CD4-positive, alpha-beta T cell treated with Interleukin-12 subunit alpha and Interleukin-12 subunit beta, for 1 hour (primary cell): Measurements from ENCODE around the gene SLC38A10.
"Not testable (repeated sequence)": the region's sequence is repeated elsewhere in the genome, so short reads cannot be mapped to it uniquely, and the experiment has no call there.

ENCODE experiments used
- DNase-seq: peaks from one replicate; pipeline ENCODE4 v3.0.0-alpha.2; 2020

Gene SLC38A10

GRCh38 chr17:81310949-81311550, 15.9 kb upstream of the SLC38A10 start:
- DNase-seq = no peak

DNA sequence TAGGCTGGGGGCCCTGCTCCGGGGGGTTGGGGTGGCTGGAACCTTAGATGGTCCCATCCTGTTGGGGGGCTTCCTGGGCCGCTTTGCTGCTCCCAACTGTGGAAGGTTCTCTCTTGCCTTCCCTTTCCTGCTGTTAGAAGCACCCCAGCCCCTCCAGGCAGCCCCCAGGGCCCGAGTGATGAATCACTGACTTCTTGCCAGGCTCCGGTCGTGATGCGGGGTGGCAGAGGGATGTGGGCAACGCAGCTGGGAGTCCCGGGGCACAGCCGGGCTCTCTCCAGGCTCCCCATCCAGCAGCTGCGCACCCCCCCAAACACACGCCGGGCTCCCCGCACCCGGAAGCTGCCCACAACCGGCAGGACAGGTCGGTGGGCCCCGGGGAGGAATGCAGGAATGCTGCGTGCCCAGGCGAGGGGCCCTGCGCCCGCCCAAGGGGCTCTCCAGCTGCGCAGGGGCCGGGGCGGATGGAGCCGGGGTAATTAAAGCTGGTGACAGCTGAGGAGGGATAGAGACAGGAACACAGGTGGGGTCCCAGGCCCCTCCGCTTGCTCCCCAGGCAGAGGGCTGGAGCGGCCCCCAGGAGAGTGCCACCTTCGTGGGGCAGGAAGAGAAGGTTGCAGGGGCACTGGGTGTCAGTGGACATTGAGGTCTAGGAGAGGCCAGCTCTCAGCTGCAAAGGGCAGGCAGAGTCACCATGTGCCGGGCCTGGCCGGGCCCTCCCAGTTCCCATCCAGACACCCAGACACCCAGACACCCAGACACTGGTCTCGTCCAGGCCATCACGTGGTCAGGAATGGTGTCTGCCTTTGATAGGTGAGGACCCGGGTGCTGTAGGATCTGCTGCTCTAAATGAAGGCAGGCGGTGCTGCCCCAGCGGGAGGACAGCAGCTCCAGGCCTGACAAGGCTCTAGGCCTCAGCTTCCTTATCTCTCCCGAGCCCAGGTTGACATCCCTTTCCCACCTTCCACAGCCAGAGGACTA, 15.0 kb upstream of the SLC38A10 start:
- DNase-seq = no peak

GRCh38 chr17:81309140-81309858, 14.2 kb upstream of the SLC38A10 start:
- peak; percentile 41 for DNase-seq

DNA sequence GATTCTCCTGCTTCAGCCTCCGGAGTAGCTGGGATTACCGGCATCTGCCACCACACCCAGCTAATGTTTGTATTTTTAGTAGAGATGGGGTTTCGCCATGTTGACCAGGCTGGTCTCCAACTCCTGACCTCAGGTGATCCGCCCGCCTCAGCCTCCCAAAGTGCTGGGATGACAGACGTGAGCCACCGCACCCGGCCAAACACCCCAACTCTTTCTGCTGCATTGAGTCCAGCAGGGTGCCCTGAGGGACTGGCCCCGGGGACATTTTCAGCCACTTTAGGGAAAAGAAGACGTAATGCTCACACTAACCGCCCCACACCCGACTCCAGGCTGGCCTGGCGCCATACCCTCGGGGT, 13.7 kb upstream of the SLC38A10 start:
- not testable (repeated sequence) for DNase-seq

DNA sequence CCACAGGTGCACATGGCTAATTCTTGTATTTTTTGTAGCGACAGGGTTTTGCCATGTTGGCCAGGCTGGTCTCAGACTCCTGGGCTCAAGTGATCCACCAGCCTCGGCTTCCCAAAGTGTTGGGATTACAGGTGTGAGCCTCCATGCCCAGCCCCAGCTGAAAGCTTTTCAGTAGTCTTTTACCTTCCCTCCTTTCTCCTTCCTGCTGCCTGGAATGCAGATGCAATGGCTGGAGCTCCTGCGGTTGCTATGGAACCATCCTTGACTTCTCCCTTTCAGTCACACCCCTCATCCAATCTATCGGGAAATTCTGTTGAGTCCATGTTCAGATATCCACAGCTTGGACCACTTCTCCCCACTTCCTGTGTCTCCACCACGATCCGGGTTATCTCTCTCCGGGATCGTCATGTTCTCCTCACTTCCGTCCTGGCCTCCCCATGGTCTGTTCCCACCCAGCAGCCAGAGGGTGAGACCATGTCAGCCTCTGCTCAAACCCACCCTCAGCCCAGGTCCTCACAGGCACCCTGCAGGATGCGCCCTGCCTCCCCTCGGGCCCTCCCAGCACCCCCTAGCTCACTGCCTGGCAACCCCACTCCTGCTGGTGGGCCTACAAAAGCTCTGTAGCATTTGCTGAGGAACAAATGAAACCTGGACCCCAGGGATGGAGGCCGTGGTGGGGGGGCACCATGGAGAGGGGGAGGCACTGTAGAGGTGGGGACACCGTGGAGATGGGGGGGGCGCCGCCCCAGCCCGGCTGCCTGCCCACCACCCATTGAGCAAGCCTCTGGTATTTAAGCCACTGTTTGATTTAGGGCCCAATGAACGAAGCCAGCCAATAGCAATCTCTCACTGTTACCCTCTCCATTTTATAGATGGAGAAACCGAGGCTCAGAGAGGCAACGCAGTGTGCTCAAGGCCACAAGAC, 12.8 kb upstream of the SLC38A10 start:
- DNase-seq = no peak

DNA sequence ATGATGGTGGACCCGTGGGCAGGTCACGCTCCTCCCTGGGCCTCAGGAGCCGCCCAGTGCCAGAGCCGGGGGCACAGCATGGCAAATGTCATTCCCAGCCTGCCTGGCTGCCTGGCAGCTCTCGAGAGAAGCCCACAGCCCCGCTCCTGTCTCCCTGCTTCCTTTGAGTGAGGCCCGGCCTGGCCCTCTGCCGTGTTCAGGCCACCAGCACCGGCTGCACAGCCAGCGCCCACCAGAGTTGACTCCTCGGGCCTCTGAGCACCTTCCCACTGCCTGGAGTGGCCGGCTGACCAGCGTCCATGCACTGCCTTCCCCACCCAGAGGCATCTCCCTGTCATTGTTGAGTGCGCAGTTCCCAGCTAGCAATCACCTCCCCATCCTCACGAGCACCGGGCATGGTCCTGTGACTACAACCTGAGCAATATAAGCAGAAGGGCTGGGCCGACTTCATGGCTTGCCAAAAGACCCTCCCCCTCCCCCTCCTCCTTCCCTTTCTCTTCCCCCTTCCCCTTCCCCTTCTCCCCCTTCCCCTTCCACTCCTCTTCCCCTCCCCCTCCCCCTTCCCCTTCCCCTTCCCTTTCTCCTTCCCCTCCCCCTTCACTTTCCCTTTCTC, 11.9 kb upstream of the SLC38A10 start:
- no peak for DNase-seq

DNA sequence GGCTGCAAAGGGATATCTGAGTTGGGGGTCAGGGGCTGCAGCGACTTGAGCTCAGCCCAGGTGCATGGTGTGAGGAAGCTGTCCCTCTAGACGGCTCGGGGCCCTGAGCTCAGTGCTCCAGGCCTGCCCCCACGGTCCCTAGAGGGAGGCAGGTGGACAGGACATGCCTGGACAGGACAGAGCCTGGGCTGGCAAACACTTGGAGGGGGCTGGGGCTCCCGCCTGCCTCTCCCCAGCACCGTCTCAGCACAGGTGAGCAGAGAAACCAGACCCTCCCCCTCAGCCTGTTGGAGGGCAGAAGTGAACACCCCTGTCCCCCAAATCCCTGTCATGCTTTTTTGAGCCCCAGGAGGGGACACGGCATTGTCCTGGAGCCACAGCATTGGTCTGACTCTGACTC, 11.4 kb upstream of the SLC38A10 start:
- no peak for DNase-seq

- DNase-seq = no peak
These were observed 10.0 kb upstream of the SLC38A10 start for GRCh38 chr17:81305051-81305630.

- DNase-seq = no peak
These were observed 9.3 kb upstream of the SLC38A10 start for GRCh38 chr17:81304196-81305015.

DNA sequence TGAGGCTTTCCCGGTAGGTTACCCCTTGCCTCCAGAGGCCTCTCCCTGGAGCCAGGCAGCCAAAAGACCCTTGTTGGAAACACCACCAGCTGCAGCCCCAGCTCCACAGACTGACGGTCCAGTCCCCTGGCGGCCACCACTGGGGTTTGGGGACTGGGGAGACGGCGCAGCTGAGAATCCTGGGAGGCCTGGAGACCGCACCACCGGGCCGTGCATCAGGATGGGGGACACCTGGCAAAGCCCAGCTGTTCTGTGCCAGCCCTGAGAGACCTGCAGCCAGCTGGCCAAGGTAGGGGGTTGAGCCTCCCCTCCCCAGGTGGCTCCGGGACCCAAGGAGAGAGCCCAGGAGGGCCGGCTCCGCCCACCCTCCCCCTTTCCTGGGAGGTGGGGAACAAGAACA, 8.3 kb upstream of the SLC38A10 start:
- DNase-seq = no peak

GRCh38 chr17:81302861-81303333, 7.8 kb upstream of the SLC38A10 start:
- no peak for DNase-seq

GRCh38 chr17:81302324-81302723, 7.2 kb upstream of the SLC38A10 start:
- no peak for DNase-seq

GRCh38 chr17:81301195-81302144, 6.4 kb upstream of the SLC38A10 start:
- DNase-seq = no peak

GRCh38 chr17:81300586-81301155, 5.6 kb upstream of the SLC38A10 start:
- DNase-seq = no peak

DNA sequence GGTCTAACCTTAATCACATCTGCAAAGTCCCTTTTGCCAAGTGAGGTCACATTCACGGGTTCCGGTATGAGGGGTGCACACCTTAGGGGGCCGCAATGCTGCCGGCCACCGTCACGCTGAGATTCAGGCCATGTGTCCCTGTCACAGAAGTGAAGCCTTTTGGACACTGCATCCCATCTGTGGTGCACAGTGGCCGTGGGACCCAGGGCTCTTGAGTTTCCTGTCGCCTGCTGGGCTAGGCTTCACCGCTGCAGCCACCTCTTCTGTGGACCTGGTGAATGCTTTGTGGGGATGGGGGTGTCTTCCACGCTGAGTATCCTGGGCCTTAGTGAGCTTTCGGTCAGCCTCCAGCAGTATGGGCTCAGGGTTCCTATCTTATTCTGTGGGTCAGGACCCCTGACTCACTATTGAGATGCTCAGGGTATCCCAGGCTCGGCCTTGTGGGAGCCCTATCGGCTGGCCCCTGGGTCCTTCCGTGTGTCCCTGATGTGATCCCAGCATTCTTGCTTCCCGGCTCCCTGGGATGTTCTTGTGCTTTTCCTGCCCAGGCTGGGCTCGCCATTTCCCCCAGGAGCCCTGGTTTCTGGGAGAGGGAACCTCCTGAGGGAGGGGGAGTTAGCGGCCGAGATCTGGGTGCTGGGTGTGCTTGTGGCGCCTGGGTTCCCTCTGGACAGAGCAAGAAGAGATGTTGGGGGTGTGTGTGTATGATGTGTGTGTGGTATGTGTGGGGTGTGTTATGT, 4.9 kb upstream of the SLC38A10 start:
- DNase-seq = no peak

DNA sequence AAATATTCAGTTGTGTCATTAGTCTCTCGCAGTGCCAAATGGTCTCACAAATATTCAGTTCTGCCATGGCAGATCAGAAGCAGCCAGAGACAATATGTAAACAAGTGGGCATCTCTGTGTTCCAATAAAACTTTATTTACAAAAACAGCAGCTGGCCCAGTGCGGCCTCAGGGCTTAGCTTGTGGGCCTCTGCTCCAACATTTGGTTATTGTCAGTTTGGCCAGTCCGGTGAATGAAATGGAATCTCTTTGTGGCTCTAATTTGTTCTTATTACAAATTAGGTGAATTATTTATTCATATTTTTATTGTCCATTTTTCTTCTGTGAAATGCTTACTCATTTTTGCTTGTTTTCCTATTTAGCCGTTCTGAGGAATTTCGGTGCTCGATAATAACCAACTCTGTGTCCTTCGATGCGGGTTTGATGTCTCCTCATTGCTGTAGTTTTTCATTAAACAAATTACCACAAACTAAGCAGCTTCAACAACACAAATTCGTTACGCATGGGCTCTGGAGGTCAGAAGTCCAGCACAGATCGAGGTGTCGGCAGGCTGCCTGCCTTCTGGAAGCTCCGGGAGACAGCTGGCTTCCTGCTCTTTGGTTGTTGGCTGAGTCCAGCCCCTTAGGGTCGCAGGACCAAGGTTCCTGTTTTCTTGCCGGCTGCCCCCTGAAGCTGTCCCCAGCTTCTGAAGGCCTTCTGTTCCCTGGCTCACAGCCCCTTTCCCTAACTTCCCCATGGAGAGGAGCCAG, 4.1 kb upstream of the SLC38A10 start:
- DNase-seq = no peak

DNA sequence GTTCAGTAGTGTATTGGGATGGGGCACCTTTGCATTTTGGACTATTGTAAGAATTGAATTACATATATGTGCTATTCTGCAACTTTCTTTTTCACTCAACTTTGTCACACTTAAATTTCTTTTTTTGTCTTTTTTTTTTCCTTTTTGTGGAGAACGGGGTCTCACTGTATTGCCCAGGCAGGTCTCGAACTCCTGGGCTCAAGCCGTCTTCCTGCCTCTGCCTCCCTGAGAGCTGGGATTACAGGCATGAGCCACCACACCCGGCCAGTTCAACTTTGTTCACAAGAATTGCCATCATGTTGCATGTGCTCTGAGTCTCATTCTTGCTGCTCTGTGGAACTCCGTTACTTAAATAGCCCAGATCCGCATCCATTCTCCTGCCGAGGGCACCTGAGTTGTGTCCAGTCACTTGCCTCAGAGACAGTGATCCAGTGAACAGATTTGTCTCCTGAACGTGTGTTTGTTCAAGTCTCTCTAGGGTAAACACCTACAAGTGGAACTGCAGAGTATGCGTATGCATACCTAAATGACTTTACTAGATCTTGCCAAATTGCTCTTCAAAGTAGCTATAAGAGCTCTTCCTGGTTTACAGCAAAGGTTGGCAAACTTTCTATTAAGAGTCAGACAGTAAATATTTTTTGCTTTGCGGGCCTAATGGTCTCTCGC, 3.4 kb upstream of the SLC38A10 start:
- no peak for DNase-seq
